HepG2 (cell line): ENCODE measurements around the gene TMEM217. TPM values are rescaled to one million over a fixed set of nuclear protein-coding genes. Genes with fewer than 3 reads are reported as not detected.

Experiments
- CBX5 ChIP-seq: sonication (generic); formaldehyde crosslinking; IDR thresholded peaks from 2 replicates; pipeline ENCODE4 v1.4.0; 2020; ENCODE audit warnings: missing genetic modification reagents, borderline replicate concordance
- EP300 ChIP-seq, 3 experiments: sonication (generic) in 1 of 3; formaldehyde crosslinking in 1 of 3; IDR thresholded peaks; 2 replicates each; pipeline versions ENCODE4 v1.5.1 to v1.6.1; 2011 to 2020; ENCODE audit warnings: low read depth in 2 of 3, low read length in 2 of 3, borderline replicate concordance in 1 of 3, improper control_type of control experiment in 1 of 3, mild to moderate bottlenecking in 1 of 3, missing genetic modification reagents in 1 of 3, moderate library complexity in 1 of 3
- FOXA3 ChIP-seq: IDR thresholded peaks from 2 replicates; pipeline ENCODE4 v1.6.1; 2016; ENCODE audit warnings: missing genetic modification reagents, missing compliant biosample characterization
- HCFC1 ChIP-seq: fragments of 150-350 bp; IDR thresholded peaks from 2 replicates; pipeline ENCODE4 v1.6.1; 2014; ENCODE audit warnings: low read depth, low read length
- HMGXB4 ChIP-seq, 2 experiments: sonication (generic) in 1 of 2; formaldehyde crosslinking in 1 of 2; IDR thresholded peaks; 2 replicates each; pipeline versions ENCODE4 v1.4.0 to v1.6.1; 2018 to 2020; ENCODE audit warnings: missing genetic modification reagents in 2 of 2, borderline replicate concordance in 1 of 2, low read depth in 1 of 2, mild to moderate bottlenecking in 1 of 2, missing biosample characterization in 1 of 2
- NFE2 ChIP-seq: sonication (generic); formaldehyde crosslinking; IDR thresholded peaks from 2 replicates; pipeline ENCODE4 v1.4.0; 2020; ENCODE audit warnings: missing genetic modification reagents
- NFKBIZ ChIP-seq: IDR thresholded peaks from 2 replicates; pipeline ENCODE4 v1.6.1; 2018; ENCODE audit warnings: missing genetic modification reagents, missing compliant biosample characterization
- POLR2AphosphoS5 ChIP-seq: IDR thresholded peaks from 2 replicates; pipeline ENCODE4 v1.6.1; 2012; ENCODE audit warnings: low read depth, low read length
- SALL1 ChIP-seq: sonication (generic); formaldehyde crosslinking; IDR thresholded peaks from 2 replicates; pipeline ENCODE4 v1.8.0; 2022; ENCODE audit warnings: mild to moderate bottlenecking, missing genetic modification reagents
- SIX4 ChIP-seq: sonication (generic); formaldehyde crosslinking; IDR thresholded peaks from 2 replicates; pipeline ENCODE4 v1.4.0; 2020; ENCODE audit warnings: missing genetic modification reagents
- SMYD3 ChIP-seq: sonication (generic); formaldehyde crosslinking; IDR thresholded peaks from 2 replicates; pipeline ENCODE4 v1.8.1; 2023; ENCODE audit warnings: mild to moderate bottlenecking, missing genetic modification reagents
- SPEN ChIP-seq: sonication (generic); formaldehyde crosslinking; IDR thresholded peaks from 2 replicates; pipeline ENCODE4 v1.5.1; 2020; ENCODE audit warnings: low read depth, mild to moderate bottlenecking, missing genetic modification reagents
- TGIF2 ChIP-seq: IDR thresholded peaks from 2 replicates; pipeline ENCODE4 v1.6.1; 2016; ENCODE audit warnings: control low read depth, missing compliant biosample characterization
- TRIM24 ChIP-seq: sonication (generic); formaldehyde crosslinking; IDR thresholded peaks from 2 replicates; pipeline ENCODE4 v1.8.0; 2022; ENCODE audit warnings: mild to moderate bottlenecking, missing genetic modification reagents
- YY1 ChIP-seq: IDR thresholded peaks from 2 replicates; pipeline ENCODE4 v1.6.1; 2011; ENCODE audit warnings: low read length, low read depth, moderate library complexity, mild to moderate bottlenecking; ENCODE audit not compliant: insufficient read depth, insufficient replicate concordance
- ZBTB38 ChIP-seq: sonication (generic); formaldehyde crosslinking; IDR thresholded peaks from 2 replicates; pipeline ENCODE4 v1.5.1; 2020; ENCODE audit warnings: mild to moderate bottlenecking, missing genetic modification reagents
- ZBTB8A ChIP-seq: sonication (generic); formaldehyde crosslinking; IDR thresholded peaks from 2 replicates; pipeline ENCODE4 v1.4.0; 2020; ENCODE audit warnings: mild to moderate bottlenecking, low read depth, missing genetic modification reagents, borderline replicate concordance
- ZIK1 ChIP-seq: sonication (generic); formaldehyde crosslinking; IDR thresholded peaks from 2 replicates; pipeline ENCODE4 v1.5.0; 2020; ENCODE audit warnings: mild to moderate bottlenecking, low read depth, missing genetic modification reagents, borderline replicate concordance
- ZNF251 ChIP-seq: sonication (generic); formaldehyde crosslinking; IDR thresholded peaks from 2 replicates; pipeline ENCODE4 v1.9.0; 2021; ENCODE audit warnings: mild to moderate bottlenecking, missing genetic modification reagents
- ZNF30 ChIP-seq: sonication (generic); formaldehyde crosslinking; IDR thresholded peaks from 2 replicates; pipeline ENCODE4 v1.5.0; 2020; ENCODE audit warnings: mild to moderate bottlenecking, missing genetic modification reagents
- ZNF570 ChIP-seq: sonication (generic); formaldehyde crosslinking; IDR thresholded peaks from 2 replicates; pipeline ENCODE4 v1.4.0; 2020; ENCODE audit warnings: mild to moderate bottlenecking, missing genetic modification reagents, borderline replicate concordance
- ZNF704 ChIP-seq: sonication (generic); formaldehyde crosslinking; IDR thresholded peaks from 2 replicates; pipeline ENCODE4 v1.8.1; 2023; ENCODE audit warnings: mild to moderate bottlenecking, inconsistent platforms, moderate library complexity, missing genetic modification reagents, borderline replicate concordance
- ZNF776 ChIP-seq: sonication (generic); formaldehyde crosslinking; IDR thresholded peaks from 2 replicates; pipeline ENCODE4 v1.4.0; 2020; ENCODE audit warnings: mild to moderate bottlenecking, missing genetic modification reagents
- ZNF891 ChIP-seq: sonication (generic); formaldehyde crosslinking; IDR thresholded peaks from 2 replicates; pipeline ENCODE4 v1.5.0; 2020; ENCODE audit warnings: mild to moderate bottlenecking, missing genetic modification reagents
- polyA plus RNA-seq, 8 experiments: library from polyadenylated mRNA; depleted of rRNA in 3 of 8; stranded (reverse) in 7 of 8; unstranded in 1 of 8; fragments of >200 nt; fragmentation: Illumina TruSeq in 4 of 8; extraction: Trizol in 4 of 8; gene quantifications; 2 replicates each; pipeline versions ENCODE4 v1.2.1 to v1.2.3, GENCODE V29; 2011 to 2016; ENCODE audit warnings: low read depth in 4 of 8, missing spikeins in 1 of 8, mixed read lengths in 1 of 8; ENCODE audit not compliant: insufficient read depth in 1 of 8
- total RNA-seq, 5 experiments: library from RNA; depleted of rRNA; stranded (reverse); fragments of >200 nt; fragmentation: Illumina TruSeq; extraction: Trizol; gene quantifications; 2 replicates each; pipeline ENCODE4 v1.2.3, GENCODE V29; 2016; ENCODE audit warnings: low read depth in 1 of 5
- TF ChIP-seq, protein P1 (sequence below): sonication (generic); formaldehyde crosslinking; IDR thresholded peaks from 2 replicates; pipeline ENCODE4 v1.4.0; 2020; ENCODE audit warnings: missing genetic modification reagents
- TF ChIP-seq, protein P2 (sequence below): sonication (generic); formaldehyde crosslinking; IDR thresholded peaks from 2 replicates; pipeline ENCODE4 v1.4.0; 2020; ENCODE audit warnings: missing genetic modification reagents

TMEM217 gene
- total and polyA plus RNA-seq, 2 of the 13 experiments (the other 11 are each of a cell fraction or from before 2014, with no cell fraction given) = 2.3 to 3.4 TPM

GRCh38 chr6:37207903-37208456, 50.0 kb downstream of the TMEM217 start (continued):
- 0 out of 2 replicates have a peak, but pooled peaks have one; percentile 25 for TF ChIP-seq SPEN (CRISPR knock-in tag)
- TF ChIP-seq SIX4 = 0 out of 2 replicates have a peak, but pooled peaks have one; percentile 34
- TF ChIP-seq FOXA3 (CRISPR knock-in tag) = peak; percentile 64
- TF ChIP-seq POLR2AphosphoS5 = no peak
- peak; percentile 77; the same call in 1 of the 2 replicates for TF ChIP-seq CBX5
- TF ChIP-seq SALL1 (CRISPR knock-in tag) = peak; percentile 74
- no peak for TF ChIP-seq ZIK1 (CRISPR knock-in tag)
- TF ChIP-seq, protein P1, sequence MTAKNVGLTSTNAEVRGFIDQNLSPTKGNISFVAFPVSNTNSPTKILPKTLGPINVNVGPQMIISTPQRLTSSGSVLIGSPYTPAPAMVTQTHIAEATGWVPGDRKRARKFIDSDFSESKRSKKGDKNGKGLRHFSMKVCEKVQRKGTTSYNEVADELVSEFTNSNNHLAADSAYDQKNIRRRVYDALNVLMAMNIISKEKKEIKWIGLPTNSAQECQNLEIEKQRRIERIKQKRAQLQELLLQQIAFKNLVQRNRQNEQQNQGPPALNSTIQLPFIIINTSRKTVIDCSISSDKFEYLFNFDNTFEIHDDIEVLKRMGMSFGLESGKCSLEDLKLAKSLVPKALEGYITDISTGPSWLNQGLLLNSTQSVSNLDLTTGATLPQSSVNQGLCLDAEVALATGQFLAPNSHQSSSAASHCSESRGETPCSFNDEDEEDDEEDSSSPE = no peak
- TF ChIP-seq ZNF704 (CRISPR knock-in tag) = no peak
- TF ChIP-seq ZNF891 (CRISPR knock-in tag) = no peak
- no peak for TF ChIP-seq EP300 (IDR thresholded peaks at IDR 0.05; ENCODE audit: low read depth in 2 of 2, low read length in 2 of 2)
- TF ChIP-seq EP300 (CRISPR knock-in tag; IDR thresholded peaks at IDR 0.05; ENCODE audit: borderline replicate concordance) = no peak
- no peak for TF ChIP-seq HCFC1
- TF ChIP-seq ZNF776 (CRISPR knock-in tag) = no peak
- no peak for TF ChIP-seq ZNF251
- TF ChIP-seq, protein P2, sequence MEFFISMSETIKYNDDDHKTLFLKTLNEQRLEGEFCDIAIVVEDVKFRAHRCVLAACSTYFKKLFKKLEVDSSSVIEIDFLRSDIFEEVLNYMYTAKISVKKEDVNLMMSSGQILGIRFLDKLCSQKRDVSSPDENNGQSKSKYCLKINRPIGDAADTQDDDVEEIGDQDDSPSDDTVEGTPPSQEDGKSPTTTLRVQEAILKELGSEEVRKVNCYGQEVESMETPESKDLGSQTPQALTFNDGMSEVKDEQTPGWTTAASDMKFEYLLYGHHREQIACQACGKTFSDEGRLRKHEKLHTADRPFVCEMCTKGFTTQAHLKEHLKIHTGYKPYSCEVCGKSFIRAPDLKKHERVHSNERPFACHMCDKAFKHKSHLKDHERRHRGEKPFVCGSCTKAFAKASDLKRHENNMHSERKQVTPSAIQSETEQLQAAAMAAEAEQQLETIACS = no peak
- no peak for TF ChIP-seq NFE2 (CRISPR knock-in tag)
- TF ChIP-seq TGIF2 (CRISPR knock-in tag) = peak; percentile 48; the same call in 1 of the 2 replicates
- TF ChIP-seq HMGXB4 (CRISPR knock-in tag; IDR thresholded peaks at IDR 0.05; ENCODE audit: borderline replicate concordance in 1 of 2, low read depth in 1 of 2) = peak; percentile 53 to 67; a peak in 1 of 4 replicates
- no peak for TF ChIP-seq ZNF30 (CRISPR knock-in tag)
- TF ChIP-seq ZBTB8A (CRISPR knock-in tag) = no peak
- TF ChIP-seq YY1 = peak; percentile 35
- no peak for TF ChIP-seq TRIM24
- TF ChIP-seq SMYD3 (CRISPR knock-in tag) = no peak
- TF ChIP-seq NFKBIZ (CRISPR knock-in tag) = no peak
- TF ChIP-seq ZBTB38 = 0 out of 2 replicates have a peak, but pooled peaks have one; percentile 14
- no peak for TF ChIP-seq ZNF570 (CRISPR knock-in tag)
